Lung (tissue), 12 donors: ENCODE results near the gene SKIC8. TPM values are rescaled to one million over a fixed set of nuclear protein-coding genes. Genes with fewer than 3 reads are reported as not detected.

Experiments used
- ATAC-seq: fragments of 200-7000 bp; cut with Tn5 transposase; one replicate; pipeline ENCODE4 v1.9.1; 2020; ENCODE audit warnings: moderate number of reproducible peaks; ENCODE audit not compliant: insufficient read depth, low FRiP score
- DNase-seq, 3 donors: peaks; one replicate each; pipeline ENCODE4 v3.0.0-alpha.2; 2013 to 2017
- H3K27ac ChIP-seq, 2 donors: one replicate each; pipeline ENCODE4 v1.5.1; 2013; ENCODE audit warnings: mild to moderate bottlenecking in 2 of 2, moderate library complexity in 2 of 2, control low read depth in 1 of 2, inconsistent platforms in 1 of 2, low read depth in 1 of 2, low read length in 1 of 2
- H3K27me3 ChIP-seq, 3 donors: one replicate each; pipeline ENCODE4 v1.5.1; 2013; ENCODE audit warnings: low read length in 2 of 3; ENCODE audit not compliant: control insufficient read depth in 3 of 3, insufficient read depth in 3 of 3
- H3K36me3 ChIP-seq, 4 donors: one replicate each; pipeline ENCODE4 v1.5.1; 2013; ENCODE audit warnings: low read length in 4 of 4, mild to moderate bottlenecking in 1 of 4, moderate library complexity in 1 of 4; ENCODE audit not compliant: control insufficient read depth in 4 of 4, insufficient read depth in 4 of 4
- H3K4me1 ChIP-seq, 5 donors: one replicate each; pipeline ENCODE4 v1.5.1; 2013; ENCODE audit warnings: low read length in 5 of 5, mild to moderate bottlenecking in 2 of 5, moderate library complexity in 1 of 5; ENCODE audit not compliant: control insufficient read depth in 5 of 5, insufficient read depth in 5 of 5
- H3K4me3 ChIP-seq: one replicate; pipeline ENCODE4 v1.5.1; 2013; ENCODE audit warnings: mild to moderate bottlenecking, control low read depth, moderate library complexity
- H3K9ac ChIP-seq, 2 donors: one replicate each; pipeline ENCODE4 v1.5.1; 2013; ENCODE audit warnings: low read length in 2 of 2, control low read depth in 1 of 2; ENCODE audit not compliant: insufficient read depth in 1 of 2
- H3K9me3 ChIP-seq, 4 donors: one replicate each; pipeline ENCODE4 v1.5.1; 2013; ENCODE audit warnings: low read length in 3 of 4, mild to moderate bottlenecking in 1 of 4, moderate library complexity in 1 of 4; ENCODE audit not compliant: control insufficient read depth in 4 of 4, insufficient read depth in 3 of 4
- CTCF ChIP-seq: IDR thresholded peaks from 2 replicates; pipeline ENCODE4 v1.5.1; 2012; ENCODE audit warnings: mild to moderate bottlenecking; ENCODE audit errors: control extremely low read depth, extremely low read depth
- WGBS, 2 donors: extraction: QIAGEN DNeasy Blood & Tissue Kit; methylation state at CpG; one replicate each; pipeline ENCODE4 v1.1.7; 2013; 5-methylcytosine and 5-hydroxymethylcytosine counted together
- polyA plus RNA-seq, 2 donors: library from polyadenylated mRNA; stranded (reverse); fragments of 200-250 nt; gene quantifications; one replicate each; pipeline ENCODE4 v1.2.1, GENCODE V29; 2013
- total RNA-seq, 2 donors: library from RNA; depleted of rRNA in 1 of 2; stranded (reverse); fragments of >200 nt in 1 of 2; gene quantifications; one replicate each; pipeline ENCODE4 v1.2.1, GENCODE V29; 2014 to 2021
- donor health status: control.
- donor health status: control.
- donor health status: Bipolar disorder and iron deficiency.
- donor health status: healthy.
- donor health status: DM: yes; HTN: yes; CAD: no.

Gene SKIC8
- total and polyA plus RNA-seq, 4 donors = 45.1 to 64.9 (median 54.1) TPM

DNA sequence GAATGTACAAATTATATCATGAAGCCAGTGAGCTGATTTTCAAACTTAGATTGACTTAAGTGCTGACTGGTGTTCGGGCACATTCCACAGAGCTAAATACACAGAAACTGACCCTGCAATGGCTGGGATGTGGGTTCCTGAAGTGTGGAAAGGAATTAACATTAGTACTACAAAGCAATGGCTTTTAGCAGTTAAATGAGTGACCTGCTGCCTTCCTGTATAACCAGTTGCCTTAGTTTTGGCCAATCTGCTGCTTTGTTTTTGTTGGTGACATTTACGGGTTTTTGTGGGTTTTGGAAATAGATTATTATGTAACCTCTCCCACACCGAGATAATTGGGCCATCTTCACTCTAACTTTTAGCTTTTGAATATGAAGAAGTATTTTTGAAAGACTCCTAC lies 2.4 kb upstream of the SKIC8 start:
- 7 to 28% methylated on average over 3 of the region's 3 CpGs for WGBS, 2 donors
- Histone ChIP-seq H3K27ac (no peak overlapping the region), H3K9me3 (no peaks in the 10 kb centered on the region), H3K4me1 (peaks cover 0 to 13% (median 3%) of the 10 kb centered on the region in 5 donors), H3K36me3 (no peaks in the 10 kb centered on the region), H3K27me3 (peaks cover 0 to 9% (median 2%) of the 10 kb centered on the region in 3 donors), H3K9ac (no peak overlapping the region), H3K4me3 (no peak overlapping the region)
- no peak for ATAC-seq
- peak; percentile 41 to 74 (median 44) for DNase-seq
- no peak for TF ChIP-seq CTCF

DNA sequence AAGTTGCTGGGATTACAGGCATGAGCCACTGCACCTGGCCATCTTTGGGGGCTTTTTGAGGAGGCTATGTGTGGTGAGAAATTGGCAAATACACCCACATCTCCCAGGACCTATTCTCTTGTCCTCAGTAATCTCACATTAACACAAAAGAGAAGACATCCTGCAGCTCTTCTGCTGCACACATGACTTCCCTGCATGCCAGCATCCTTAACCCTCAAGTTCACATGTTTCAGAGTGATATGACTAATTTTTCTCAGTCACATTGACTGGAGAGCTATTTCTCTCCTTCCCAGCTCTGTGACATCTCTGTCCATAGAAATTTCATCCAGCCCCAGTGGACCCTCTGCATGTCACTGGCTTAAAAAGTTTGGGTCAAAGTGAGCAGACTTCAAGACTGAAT lies 1.9 kb upstream of the SKIC8 start:
- H3K9ac ChIP-seq = no peak overlapping the region
- no peak for DNase-seq
- H3K9me3 ChIP-seq = no peaks in the 10 kb centered on the region
- peaks cover 0 to 9% (median 0%) of the 10 kb centered on the region in 3 donors for H3K27me3 ChIP-seq
- H3K4me1 ChIP-seq = peaks cover 0 to 13% (median 3%) of the 10 kb centered on the region in 5 donors
- no peak overlapping the region for H3K27ac ChIP-seq
- TF ChIP-seq CTCF = no peak
- H3K36me3 ChIP-seq = no peaks in the 10 kb centered on the region
- no peak overlapping the region for H3K4me3 ChIP-seq
- no peak for ATAC-seq

- H3K27ac ChIP-seq = no peak overlapping the region
- H3K4me3 ChIP-seq = no peak overlapping the region
- H3K9me3 ChIP-seq = no peaks in the 10 kb centered on the region
- peaks cover 5 to 33% (median 21%) of the 10 kb centered on the region in 4 donors for H3K36me3 ChIP-seq
- H3K9ac ChIP-seq = no peak overlapping the region
- H3K4me1 ChIP-seq = no peaks in the 10 kb centered on the region
- no peak for TF ChIP-seq CTCF
- no peak for ATAC-seq
- H3K27me3 ChIP-seq = no peaks in the 10 kb centered on the region
- WGBS, 2 donors = 87 to 98% methylated on average over 1 of the region's 1 CpG
- no peak for DNase-seq
These were observed 7.2 kb downstream of the SKIC8 start for GRCh38 chr15:78292219-78292618.

- DNase-seq = peak; percentile 8 to 25 (median 24)
- H3K4me3 ChIP-seq = no peak overlapping the region
- peaks cover 8 to 34% (median 22%) of the 10 kb centered on the region in 4 donors for H3K36me3 ChIP-seq
- no peak for ATAC-seq
- no peaks in the 10 kb centered on the region for H3K9me3 ChIP-seq
- no peak overlapping the region for H3K27ac ChIP-seq
- no peaks in the 10 kb centered on the region for H3K4me1 ChIP-seq
- no peak overlapping the region for H3K9ac ChIP-seq
- WGBS, 2 donors = 98 to 99% methylated on average over 2 of the region's 2 CpGs
- TF ChIP-seq CTCF = no peak
- H3K27me3 ChIP-seq = no peaks in the 10 kb centered on the region
These were observed 7.7 kb downstream of the SKIC8 start for GRCh38 chr15:78291698-78292097.
